Gastrocnemius medialis (tissue), 4 donors: ENCODE measurements around the gene DISP3. TPM values are rescaled to one million over a fixed set of nuclear protein-coding genes. Genes with fewer than 3 reads are reported as not detected.

Experiments used
- ATAC-seq, 2 donors: fragments of 150-250 bp; one replicate each; pipeline ENCODE4 v1.9.1; 2016
- DNase-seq, 2 donors: peaks; one replicate each; pipeline ENCODE4 v3.0.0-alpha.2; 2019
- H3K27ac ChIP-seq, 4 donors: fragments of 200-600 bp; sonication (generic); 1 replicate in 1 of 4; 2 replicates in 3 of 4; pipeline ENCODE4 v1.5.1; 2016 to 2018; ENCODE audit warnings: mild to moderate bottlenecking in 2 of 4, moderate library complexity in 1 of 4
- H3K27me3 ChIP-seq, 3 donors: fragments of 200-600 bp; sonication (generic) in 2 of 3; 1 replicate in 1 of 3; 2 replicates in 2 of 3; pipeline versions ENCODE4 v1.5.1 to v1.6.0; 2016 to 2019; ENCODE audit warnings: mild to moderate bottlenecking in 1 of 3, moderate library complexity in 1 of 3
- H3K36me3 ChIP-seq, 2 donors: fragments of 200-600 bp; sonication (generic) in 1 of 2; one replicate each; pipeline ENCODE4 v1.5.1; 2017 to 2018
- H3K4me1 ChIP-seq, 2 donors: fragments of 200-600 bp; sonication (generic) in 1 of 2; one replicate each; pipeline ENCODE4 v1.5.1; 2016 to 2017; ENCODE audit warnings: mild to moderate bottlenecking in 2 of 2
- H3K4me3 ChIP-seq, 4 donors: fragments of 200-600 bp; sonication (generic) in 3 of 4; 1 replicate in 1 of 4; 2 replicates in 3 of 4; pipeline ENCODE4 v1.5.1; 2016 to 2019; ENCODE audit warnings: mild to moderate bottlenecking in 2 of 4
- H3K9me3 ChIP-seq, 3 donors: fragments of 200-600 bp; sonication (generic) in 2 of 3; 1 replicate in 1 of 3; 2 replicates in 2 of 3; pipeline ENCODE4 v1.5.1; 2016 to 2019
- CTCF ChIP-seq, 5 experiments: fragments of 450-650 bp in 3 of 5; fragments of 200-600 bp in 2 of 5; sonication (generic) in 2 of 5; IDR thresholded peaks in 4 of 5; conservative IDR thresholded peaks in 1 of 5; 1 replicate in 4 of 5; 2 replicates in 1 of 5; pipeline ENCODE4 v1.5.1; 2016 to 2019; ENCODE audit warnings: antibody characterized with exemption in 5 of 5, mild to moderate bottlenecking in 3 of 5, moderate library complexity in 3 of 5
- POLR2A ChIP-seq, 2 donors: fragments of 450-650 bp; IDR thresholded peaks; one replicate each; pipeline ENCODE4 v1.6.1; 2017; ENCODE audit warnings: antibody characterized with exemption in 2 of 2, mild to moderate bottlenecking in 2 of 2, moderate library complexity in 2 of 2
- in situ Hi-C, 4 donors: fragments of 200-750 bp; cut with MboI; loops; one replicate each; pipeline versions ENCODE4 v1.15.0 to v1.8.0; 2017; ENCODE audit warnings: low sequenced_read_pairs in 4 of 4
- intact Hi-C: fragments of 100-400 bp; cut with DNase I; formaldehyde crosslinking; loops from one replicate; pipeline ENCODE4 v1.15.1; 2023; ENCODE audit warnings: low total_unique reads
- total RNA-seq, 4 donors: library from RNA; depleted of rRNA; stranded (reverse); fragments of >200 nt; gene quantifications; one replicate each; pipeline versions ENCODE4 v1.1.0 to v1.2.3, GENCODE V29; 2016

DISP3 gene
- total RNA-seq, 4 donors from 2014 or later, result not detected

GRCh38 chr1:11525516-11525915 lies 46.6 kb downstream of the DISP3 start:
- Histone ChIP-seq H3K27me3 (no peaks in the 10 kb centered on the region), H3K4me1 (no peaks in the 10 kb centered on the region), H3K9me3 (no peaks in the 10 kb centered on the region), H3K4me3 (no peak overlapping the region), H3K27ac (no peak overlapping the region), H3K36me3 (no peaks in the 10 kb centered on the region)
- TF ChIP-seq CTCF (IDR thresholded peaks at IDR 0.05 in 4 of 5, conservative IDR thresholded peaks at IDR 0.05 in 1 of 5), result no peak
- TF ChIP-seq POLR2A (IDR thresholded peaks at IDR 0.05), result no peak
- intact Hi-C loops (no loop called here), in situ Hi-C loops (no loop called here)
- ATAC-seq (no peak), DNase-seq (no peak)

- no peaks in the 10 kb centered on the region for H3K36me3 ChIP-seq
- H3K4me1 ChIP-seq, result no peaks in the 10 kb centered on the region
- in situ Hi-C loops, result no loop called here
- H3K9me3 ChIP-seq, result no peaks in the 10 kb centered on the region
- no peak for DNase-seq
- intact Hi-C loops, result no loop called here
- no peak for ATAC-seq
- no peaks in the 10 kb centered on the region for H3K27me3 ChIP-seq
- H3K4me3 ChIP-seq, result no peak overlapping the region
- TF ChIP-seq POLR2A (IDR thresholded peaks at IDR 0.05) (no peak), CTCF (IDR thresholded peaks at IDR 0.05 in 4 of 5, conservative IDR thresholded peaks at IDR 0.05 in 1 of 5) (no peak)
- no peak overlapping the region for H3K27ac ChIP-seq
Observed at GRCh38 chr1:11526071-11526895, 47.3 kb downstream of the DISP3 start.

DNA sequence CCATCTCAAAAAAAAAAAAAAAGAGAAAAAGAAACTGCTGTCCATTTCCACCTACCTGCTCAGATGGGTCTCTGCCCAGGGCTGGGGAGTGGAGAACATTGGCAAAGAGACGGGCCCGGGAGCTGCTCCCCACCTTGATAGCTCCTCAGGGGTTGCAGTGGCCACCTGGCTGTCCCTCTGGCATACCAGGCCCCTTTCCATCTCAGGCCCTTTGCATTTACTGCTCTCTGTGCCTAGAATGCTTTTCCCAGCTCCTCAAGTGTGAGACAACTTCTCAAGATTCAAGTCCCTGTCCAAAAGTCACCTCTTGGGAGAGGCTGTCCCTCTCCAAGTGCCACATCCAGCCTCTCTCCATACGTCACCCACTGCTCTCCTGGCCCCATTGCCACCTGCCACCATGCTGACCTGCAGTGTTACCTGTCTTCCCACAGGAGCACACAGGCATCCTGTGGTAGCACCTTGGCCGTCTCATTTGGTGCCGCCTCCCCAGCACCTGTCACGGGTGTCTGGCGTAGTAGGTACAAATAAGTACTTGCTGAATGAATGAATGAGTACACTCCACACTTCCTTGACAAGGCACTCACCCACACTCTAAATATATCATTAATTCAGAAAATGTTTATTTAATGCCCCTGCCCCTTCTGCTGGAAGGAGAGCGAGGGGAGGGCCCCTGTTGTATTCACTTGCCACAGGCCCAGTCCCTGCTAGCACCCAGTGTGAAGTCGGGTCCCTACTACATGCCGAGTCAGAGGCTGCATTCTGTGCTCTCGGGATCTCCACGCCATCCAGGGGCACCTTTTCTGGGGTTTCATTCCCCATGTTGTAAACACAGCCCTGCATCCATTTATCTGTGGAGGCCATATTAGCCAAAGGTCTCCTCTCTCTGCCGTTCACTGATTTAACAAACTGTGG lies 48.8 kb downstream of the DISP3 start:
- Histone ChIP-seq H3K27ac (no peak overlapping the region), H3K4me3 (no peak overlapping the region), H3K27me3 (no peaks in the 10 kb centered on the region), H3K9me3 (no peaks in the 10 kb centered on the region), H3K4me1 (no peaks in the 10 kb centered on the region), H3K36me3 (no peaks in the 10 kb centered on the region)
- ATAC-seq (no peak), DNase-seq (no peak)
- intact Hi-C loops, result no loop called here
- TF ChIP-seq POLR2A (IDR thresholded peaks at IDR 0.05) (no peak), CTCF (IDR thresholded peaks at IDR 0.05 in 4 of 5, conservative IDR thresholded peaks at IDR 0.05 in 1 of 5) (no peak)
- in situ Hi-C loops, result no loop called here

DNA sequence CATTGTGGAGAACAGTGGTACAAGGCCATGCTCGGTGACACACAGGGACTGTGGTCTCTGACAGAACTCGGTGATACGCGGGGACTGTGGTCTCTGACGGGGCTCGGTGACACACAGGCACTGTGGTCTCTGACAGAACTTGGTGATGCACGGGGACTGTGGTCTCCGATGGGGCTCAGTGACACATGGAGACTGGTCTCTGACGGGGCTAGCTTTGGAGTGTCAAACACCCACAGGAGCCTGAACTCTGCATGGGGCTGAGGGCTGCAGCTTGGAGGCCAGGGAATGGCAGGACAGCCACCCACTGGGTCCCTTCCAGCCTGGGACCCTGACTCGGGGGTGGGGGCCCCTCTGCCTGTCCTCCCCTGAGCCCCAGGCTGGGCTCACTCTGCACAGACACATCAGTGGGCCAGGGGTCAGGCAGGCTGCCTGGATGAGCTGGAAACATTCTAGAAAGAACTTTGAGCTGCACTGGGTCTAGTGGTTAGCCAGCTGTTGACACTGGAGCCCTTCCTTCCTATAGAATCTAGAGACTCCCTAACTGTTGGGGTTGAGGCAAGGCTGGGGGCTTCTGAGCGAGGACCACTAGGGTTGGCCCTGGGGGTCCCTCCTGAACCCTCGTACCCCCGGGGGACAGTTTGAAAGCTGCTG lies 49.8 kb downstream of the DISP3 start:
- TF ChIP-seq POLR2A (IDR thresholded peaks at IDR 0.05) (no peak), CTCF (IDR thresholded peaks at IDR 0.05 in 4 of 5, conservative IDR thresholded peaks at IDR 0.05 in 1 of 5) (no peak)
- intact Hi-C loops (no loop called here), in situ Hi-C loops (no loop called here)
- no peaks in the 10 kb centered on the region for H3K36me3 ChIP-seq
- H3K4me3 ChIP-seq, result no peak overlapping the region
- H3K27me3 ChIP-seq, result no peaks in the 10 kb centered on the region
- DNase-seq (no peak), ATAC-seq (no peak)
- no peak overlapping the region for H3K27ac ChIP-seq
- H3K4me1 ChIP-seq, result no peaks in the 10 kb centered on the region
- H3K9me3 ChIP-seq, result no peaks in the 10 kb centered on the region
